Keratinocyte (primary cell): Measurements from ENCODE around the gene ARPC3.
"Not testable (repeated sequence)": the region's sequence is repeated elsewhere in the genome, so short reads cannot be mapped to it uniquely, and the experiment has no call there.

Source experiments
- EZH2 ChIP-seq: IDR thresholded peaks from one replicate; pipeline ENCODE4 v1.6.1; 2012; ENCODE audit warnings: inconsistent platforms, mild to moderate bottlenecking, low read length, moderate library complexity
- TF ChIP-seq, protein P1 (sequence below), 3 experiments: IDR thresholded peaks in 1 of 3; conservative IDR thresholded peaks in 1 of 3; optimal IDR thresholded peaks in 1 of 3; 2 replicates in 2 of 3; 3 replicates in 1 of 3; pipeline versions ENCODE3 to v1.5.1; 2011; ENCODE audit warnings: low read length in 3 of 3, mild to moderate bottlenecking in 3 of 3, moderate library complexity in 2 of 3, control low read depth in 1 of 3, inconsistent platforms in 1 of 3; ENCODE audit not compliant: insufficient read depth in 2 of 3; ENCODE audit errors: extremely low read depth in 1 of 3

GRCh38 chr12:110420644-110421043 lies 29.5 kb downstream of the ARPC3 start:
- TF ChIP-seq, protein P1, sequence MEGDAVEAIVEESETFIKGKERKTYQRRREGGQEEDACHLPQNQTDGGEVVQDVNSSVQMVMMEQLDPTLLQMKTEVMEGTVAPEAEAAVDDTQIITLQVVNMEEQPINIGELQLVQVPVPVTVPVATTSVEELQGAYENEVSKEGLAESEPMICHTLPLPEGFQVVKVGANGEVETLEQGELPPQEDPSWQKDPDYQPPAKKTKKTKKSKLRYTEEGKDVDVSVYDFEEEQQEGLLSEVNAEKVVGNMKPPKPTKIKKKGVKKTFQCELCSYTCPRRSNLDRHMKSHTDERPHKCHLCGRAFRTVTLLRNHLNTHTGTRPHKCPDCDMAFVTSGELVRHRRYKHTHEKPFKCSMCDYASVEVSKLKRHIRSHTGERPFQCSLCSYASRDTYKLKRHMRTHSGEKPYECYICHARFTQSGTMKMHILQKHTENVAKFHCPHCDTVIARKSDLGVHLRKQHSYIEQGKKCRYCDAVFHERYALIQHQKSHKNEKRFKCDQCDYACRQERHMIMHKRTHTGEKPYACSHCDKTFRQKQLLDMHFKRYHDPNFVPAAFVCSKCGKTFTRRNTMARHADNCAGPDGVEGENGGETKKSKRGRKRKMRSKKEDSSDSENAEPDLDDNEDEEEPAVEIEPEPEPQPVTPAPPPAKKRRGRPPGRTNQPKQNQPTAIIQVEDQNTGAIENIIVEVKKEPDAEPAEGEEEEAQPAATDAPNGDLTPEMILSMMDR (optimal IDR thresholded peaks at IDR 0.05 in 1 of 3, IDR thresholded peaks at IDR 0.05 in 1 of 3, conservative IDR thresholded peaks at IDR 0.05 in 1 of 3; ENCODE audit: extremely low read depth in 1 of 3, insufficient read depth in 2 of 3, low read length in 3 of 3), result not testable (repeated sequence)
- not testable (repeated sequence) for TF ChIP-seq EZH2
